Dedifferentiated amniotic fluid mesenchymal stem cell (primary cell): Measurements from ENCODE around the gene PITPNM3.
"Not testable (repeated sequence)": the region's sequence is repeated elsewhere in the genome, so short reads cannot be mapped to it uniquely, and the experiment has no call there.

ENCODE experiments used
- DNase-seq: peaks from one replicate; pipeline ENCODE4 v3.0.0-alpha.2; 2016; ENCODE audit errors: extremely low spot score

PITPNM3 gene

DNA sequence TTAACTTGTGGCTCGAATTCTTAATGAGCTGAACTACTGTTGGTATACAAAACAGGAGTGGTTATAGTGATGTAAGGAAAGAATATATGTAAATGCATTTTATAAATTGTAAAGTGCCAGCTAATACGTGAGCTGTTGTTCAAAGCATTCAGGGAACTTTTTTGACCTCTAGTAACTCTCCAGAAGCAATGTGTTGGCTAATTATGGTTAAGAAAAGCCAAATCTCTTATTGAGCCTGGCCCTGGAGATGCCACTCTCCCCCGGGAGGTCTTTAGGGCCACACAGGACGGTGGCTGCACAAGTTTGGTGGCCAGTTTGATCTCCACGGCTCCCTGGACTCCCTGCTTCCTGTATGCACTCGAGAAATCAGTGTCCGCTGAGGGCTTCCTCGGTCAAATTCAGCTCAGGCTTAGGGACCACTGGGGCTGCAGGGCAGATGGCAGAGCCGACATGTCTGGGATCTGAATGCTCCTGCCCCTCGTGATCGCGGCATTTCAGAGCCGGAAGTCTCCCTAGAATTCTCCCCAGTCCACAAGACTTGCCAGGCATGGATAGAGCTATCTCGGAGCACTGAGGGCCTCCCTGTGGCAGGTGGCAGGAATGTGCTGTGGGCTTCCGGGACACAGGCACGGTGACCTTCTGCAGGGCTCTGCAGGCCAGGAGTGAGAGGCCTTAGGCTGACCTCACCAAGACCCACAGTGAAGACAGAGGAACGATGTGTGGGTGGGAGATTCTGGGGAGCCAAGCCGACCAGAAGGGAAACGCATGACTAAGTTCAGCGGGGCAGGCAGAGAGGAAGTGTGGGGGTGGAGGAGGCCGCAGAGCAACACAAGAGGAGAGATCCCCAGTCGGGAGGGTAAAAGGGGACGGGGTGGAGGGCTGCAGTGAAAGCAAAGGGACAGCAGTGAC is 18.6 kb upstream of the PITPNM3 start:
- no peak for DNase-seq

DNA sequence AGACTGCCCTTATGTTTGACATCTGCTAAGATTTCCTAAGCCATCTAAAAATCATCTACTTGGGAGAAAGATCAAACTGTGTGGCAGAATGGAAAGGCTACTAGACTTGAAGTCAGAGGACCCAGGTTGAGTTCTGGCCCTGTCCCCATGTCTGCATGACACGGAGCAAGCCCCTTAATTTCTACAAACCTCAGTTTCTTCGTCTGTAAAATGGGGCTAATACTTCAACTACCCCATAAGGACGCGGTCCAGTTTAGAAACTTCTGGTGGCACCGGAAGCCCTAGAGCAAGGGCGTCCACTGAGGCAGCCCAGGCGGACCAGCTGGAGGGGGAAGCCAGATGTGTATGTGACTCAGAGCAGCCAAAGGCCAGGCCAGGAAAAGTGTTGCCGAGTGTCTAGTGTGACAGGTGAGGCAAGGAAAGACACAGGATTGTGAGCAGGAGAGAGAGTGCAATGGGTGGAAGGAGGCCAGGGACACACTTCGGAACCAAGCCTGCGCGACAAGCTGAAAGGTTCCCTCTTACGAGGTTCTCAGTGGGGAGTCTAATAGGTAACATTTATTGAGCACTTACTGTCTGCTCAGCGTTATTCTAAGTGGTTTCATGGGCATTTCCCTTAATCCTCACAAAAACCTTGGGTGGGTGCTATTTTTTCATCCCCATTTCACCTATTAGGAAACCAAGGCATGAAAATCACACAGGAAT is 17.8 kb upstream of the PITPNM3 start:
- no peak for DNase-seq

DNA sequence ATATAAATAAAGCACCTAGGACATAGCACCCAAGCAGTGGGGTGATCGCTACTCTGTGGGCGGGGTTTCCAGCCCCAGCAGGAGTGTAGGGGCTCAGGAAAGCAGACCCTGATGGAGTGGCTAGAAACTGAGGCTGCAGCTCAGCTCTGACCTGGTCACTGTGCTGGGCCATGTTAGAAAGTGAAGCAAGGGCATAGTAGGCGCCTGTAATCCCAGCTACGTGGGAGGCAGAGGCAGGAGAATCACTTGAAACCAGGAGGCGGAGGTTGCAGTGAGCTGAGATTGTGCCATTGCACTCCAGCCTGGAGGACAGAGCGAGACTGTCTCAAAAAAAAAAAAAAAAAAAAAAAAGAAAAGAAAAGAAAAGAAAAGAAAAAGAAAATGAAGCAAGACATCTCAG is 17.1 kb upstream of the PITPNM3 start:
- not testable (repeated sequence) for DNase-seq

DNA sequence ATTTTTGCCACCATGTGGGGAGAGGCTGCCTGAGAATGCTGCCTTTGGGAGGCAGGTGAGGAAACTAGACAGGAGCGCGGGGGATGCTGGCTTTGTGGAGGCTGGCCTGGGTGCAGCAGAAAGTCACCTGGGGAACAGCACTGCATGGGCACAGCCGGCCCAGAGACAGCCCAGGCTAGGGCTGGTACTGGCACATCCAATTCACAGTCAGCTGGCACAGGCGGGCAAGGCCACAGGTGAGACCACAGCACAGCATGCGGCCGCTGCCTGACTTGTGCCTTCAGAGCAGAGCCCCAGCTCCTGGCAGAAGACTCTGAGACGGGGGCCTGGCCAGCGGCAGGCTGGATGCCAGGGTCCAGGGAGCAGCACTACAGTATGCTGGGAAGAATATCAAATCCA is 16.6 kb upstream of the PITPNM3 start:
- no peak for DNase-seq

DNA sequence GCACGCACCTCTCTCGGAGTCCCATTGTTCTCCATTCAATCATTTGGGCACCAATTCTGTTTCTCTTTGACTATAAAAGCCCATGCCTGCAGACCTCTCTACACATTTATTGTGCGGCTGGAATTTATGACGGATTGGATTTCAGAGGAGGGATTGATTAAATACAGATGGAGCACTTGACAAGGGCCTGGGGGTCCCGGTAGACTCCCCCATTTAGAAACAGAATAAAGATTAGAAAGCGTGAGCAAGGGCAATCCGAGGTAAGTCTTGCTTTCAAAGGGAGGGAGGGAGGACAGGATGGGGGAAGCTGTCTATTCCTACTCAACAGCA is 15.1 kb upstream of the PITPNM3 start:
- DNase-seq, result no peak

DNA sequence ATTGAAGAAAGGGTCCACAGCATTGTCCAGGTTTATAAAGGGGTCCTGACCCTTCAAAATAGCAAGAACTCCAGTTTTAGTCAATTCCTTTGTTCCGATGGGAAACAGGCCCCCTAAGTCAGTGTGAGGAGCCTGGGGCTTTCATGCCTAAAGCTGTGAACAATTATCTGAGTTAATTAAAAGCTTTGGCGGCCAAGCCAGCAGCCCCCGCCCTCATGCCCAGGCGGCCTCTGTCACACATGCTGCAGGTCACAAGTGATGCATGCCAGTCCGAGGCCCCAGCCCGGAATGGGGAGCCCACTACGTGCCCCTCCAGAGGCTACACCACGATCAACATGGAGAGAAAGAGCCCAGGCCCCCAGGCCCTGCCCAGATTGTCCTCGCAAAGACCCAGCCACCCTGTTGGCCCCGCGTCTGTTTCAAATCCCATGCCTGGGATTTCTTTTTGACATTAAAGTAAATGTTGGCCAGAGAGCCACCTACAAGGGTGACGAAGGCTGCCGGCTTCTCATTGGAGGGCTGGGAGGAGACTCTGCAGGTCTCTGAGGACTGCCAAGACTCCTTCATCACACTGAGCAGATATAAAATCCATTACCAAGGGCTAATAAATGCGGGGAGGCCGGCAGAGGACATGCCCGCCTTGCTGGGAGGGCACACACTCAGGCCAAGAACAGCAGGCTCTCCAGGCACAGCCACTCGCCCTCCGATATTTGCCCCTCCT is 14.5 kb upstream of the PITPNM3 start:
- DNase-seq, result no peak

DNA sequence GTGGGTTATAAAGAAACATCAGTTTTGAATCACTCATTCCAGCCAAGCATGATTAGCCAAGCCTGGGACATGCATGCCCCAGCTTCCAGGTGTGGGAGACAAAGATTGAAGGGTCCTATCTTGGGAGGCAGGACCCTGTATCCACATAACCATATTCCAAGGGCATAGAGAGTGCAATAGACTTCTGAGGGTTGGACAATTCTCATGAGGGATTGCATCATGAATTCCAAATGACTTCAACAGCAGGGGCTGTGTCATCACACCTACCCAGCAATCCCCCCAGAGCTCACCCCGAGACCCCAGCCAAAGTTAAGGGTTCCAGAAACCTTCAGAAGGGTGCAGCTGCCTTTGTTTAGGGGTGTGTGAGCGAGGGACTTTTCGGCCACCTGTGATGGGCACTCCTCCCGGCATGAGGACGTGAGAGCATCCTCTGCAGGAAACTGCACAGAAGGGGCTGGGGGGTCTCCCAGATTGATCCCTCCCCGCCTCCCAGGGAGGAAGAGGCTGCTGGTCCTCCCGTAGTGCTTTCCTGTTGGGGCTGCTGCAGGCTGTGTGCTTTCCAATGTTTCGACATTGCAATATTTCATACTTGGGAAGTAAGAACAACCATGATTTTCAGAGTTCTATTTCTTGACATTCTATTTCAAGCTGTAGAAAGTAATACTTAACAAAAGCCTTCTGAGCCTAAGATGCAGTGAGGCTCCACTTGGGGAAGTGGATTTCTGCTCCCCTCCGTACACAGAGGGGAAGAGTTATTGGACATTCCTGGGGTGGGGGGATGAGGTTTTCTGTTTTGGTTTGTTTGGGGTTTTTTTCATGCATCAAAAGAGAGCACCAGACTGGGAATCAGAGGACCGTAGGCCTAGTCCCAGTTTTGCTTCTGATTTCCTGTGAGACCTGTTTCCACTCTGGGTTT is 13.3 kb upstream of the PITPNM3 start:
- no peak for DNase-seq

DNA sequence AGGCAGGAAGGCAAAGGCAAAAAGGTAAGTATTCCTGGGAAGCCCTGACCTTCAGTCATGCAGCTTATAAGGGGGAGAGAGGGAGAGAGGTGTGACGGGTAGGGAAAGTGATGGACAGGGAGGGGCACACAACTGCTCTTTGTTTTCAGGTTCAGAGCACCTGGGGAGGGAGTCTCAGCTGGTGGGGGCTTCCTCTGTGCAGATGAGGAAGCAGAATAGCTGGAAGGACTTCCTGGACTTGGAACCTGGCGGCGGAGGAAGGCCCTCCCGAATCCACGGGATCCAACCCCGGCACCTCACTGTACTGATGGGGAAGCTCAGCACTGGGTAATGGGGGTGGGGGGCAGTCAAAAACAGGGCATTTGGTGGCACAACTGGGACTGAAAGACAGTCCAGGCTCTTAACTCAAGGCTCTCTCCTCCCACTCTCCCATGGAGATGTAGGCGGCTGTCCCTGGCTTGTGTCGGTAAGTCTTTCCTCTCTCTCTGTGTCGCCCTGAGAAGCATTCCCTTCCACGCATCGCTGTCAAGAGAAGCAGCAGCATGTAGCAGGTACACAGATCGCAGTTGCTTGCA is 11.9 kb upstream of the PITPNM3 start:
- no peak for DNase-seq

DNA sequence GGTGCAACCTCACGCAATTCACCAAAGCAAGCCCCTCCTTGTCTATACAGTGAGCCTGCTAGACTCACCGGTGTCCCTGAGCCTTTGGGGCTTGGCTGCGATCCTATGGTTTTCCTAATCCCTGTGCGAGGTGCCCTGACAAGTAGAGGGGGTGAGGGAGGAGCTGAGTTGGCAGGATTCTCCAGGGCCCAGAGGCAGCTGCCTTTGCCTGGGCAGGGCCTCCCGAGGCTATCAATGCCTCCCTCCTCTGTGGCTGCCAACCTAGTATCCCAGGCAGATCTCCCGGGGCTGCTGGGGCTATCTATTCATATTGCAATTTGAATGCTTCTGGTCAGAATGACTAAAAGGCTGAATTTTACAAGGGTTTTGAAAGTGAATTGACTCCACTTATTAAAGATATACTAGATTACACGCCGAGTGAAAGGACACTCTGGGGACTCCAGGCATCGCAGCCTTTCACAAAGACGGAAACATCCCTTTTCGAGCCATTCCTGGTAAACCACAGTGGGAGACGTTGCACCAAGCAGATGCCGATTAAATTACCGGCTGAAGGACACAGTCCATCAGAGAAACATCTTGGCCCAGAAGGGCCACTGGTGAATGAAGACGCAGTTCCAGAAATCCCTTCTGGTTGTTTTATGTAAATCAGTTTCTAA is 11.3 kb upstream of the PITPNM3 start:
- peak; percentile 65 for DNase-seq

DNA sequence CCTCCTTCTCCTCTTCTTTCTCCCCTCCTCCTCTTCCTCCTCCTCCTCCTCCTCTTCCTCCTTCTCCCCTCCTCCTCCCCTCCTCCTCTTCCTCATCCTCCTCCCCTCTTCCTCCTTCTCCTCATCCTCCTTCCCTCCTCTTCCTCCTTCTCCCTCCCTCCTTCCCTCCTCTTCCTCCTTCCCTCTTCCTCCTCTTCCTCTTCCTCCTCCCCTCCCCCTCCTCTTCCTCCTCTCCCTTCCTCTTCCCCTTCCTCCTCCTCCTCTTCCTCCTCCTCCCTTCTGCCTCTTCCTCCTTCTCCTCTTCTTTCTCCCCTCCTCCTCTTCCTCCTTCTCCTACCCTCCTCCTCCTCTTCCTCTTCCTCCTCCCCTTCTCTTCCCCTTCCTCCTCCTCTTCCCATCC is 5.1 kb upstream of the PITPNM3 start:
- no peak for DNase-seq

DNA sequence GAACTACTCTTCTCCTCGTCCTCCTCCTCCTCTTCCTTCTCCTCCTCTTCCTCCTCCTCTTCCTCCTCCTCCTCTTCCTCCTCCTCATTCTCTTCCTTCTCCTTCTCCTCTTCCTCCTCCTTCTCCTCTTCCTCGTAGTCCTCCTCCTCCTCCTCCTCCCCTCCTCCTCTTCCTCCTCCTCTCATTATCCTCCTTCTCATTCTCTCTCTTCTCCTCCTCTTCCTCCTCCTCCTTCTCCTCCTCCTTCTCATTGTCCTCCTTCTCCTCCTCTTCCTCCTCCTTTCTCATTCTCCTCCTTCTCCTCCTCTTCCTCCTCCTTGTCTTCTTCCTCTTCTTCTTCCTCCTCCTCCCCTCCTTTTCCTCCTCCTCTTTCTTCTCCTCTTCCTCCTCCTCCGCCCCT is 4.1 kb upstream of the PITPNM3 start:
- no peak for DNase-seq

DNA sequence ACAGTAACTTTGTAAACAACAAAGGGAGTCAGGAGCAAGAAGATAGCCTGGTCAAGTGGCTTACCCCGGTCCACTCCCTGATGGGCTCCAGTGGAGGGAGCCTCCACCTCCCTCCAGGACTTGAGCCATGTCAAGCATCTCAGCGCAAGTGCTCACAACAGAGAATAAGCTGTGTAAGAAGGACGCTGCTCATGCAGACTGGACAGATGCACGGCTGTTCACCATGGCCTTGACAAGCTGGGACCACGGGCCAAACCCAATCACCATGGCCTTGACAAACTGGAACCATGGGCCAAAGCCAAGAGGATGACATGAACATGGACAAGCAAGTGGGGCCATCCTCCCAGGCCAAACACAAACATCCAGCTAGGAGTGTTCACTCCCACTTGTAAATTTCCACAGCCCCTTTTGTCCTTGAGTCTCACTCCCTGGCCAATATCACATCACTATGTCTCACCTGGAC is 3.4 kb upstream of the PITPNM3 start:
- DNase-seq, result no peak

DNA sequence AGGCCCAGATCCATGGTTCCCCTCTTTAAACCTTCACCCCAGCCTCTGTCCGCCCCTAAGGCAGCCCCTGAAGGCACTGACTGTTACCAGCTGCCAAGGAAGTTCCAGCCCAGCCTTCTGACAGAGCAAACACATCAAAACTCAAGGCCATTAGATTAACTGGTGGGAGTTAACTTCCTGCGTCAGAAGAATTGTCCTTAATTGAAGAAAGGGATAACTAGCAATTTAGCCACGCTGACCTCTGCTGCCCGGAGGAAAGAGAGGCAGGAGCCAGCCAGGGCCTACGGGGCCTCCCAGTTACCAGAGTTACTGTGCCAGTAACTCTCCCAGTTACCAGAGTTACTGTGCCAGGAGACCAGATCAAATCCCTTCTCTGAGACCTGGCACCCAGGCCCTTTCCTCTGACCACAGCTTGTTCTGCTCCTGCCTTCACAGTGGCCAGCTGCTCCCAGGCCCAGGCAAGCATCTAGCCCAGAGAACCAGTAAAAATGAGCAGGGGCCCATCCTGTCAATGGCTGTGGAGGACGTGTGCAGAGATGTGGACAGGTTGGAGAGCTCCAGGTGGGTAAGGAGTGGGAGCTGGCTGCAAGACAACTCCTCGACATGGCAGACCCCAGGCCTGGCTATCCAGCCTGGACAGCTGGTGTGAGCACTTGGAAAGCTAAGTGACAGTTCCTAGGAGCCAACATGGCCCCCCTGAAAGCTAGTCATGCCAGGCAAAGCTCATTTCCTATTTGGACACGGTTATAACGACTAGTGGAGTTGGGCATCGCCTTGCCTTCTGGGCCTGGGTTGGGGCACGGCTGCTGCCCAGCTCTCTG is 2.8 kb upstream of the PITPNM3 start:
- DNase-seq, result no peak

DNA sequence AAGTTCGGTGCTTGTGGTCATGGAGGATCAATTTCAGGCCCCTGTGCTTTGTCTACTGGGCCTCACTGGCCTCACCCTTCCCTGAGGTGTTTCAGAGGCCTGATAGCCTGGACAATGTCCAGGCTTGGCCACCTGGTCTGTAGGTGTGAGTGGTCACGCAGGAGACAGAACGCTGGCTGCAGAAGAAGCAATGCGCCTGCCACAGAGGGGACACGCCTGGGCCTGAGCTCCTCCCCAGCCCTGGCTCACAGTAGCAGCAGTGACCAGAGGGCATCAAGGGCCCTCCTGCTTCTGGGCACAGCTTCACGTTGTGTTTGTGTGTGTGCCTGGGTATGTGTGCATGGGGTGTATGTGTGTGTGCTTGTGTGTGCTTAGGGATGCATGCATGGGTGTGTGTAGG is 1.9 kb upstream of the PITPNM3 start:
- DNase-seq, result no peak

DNA sequence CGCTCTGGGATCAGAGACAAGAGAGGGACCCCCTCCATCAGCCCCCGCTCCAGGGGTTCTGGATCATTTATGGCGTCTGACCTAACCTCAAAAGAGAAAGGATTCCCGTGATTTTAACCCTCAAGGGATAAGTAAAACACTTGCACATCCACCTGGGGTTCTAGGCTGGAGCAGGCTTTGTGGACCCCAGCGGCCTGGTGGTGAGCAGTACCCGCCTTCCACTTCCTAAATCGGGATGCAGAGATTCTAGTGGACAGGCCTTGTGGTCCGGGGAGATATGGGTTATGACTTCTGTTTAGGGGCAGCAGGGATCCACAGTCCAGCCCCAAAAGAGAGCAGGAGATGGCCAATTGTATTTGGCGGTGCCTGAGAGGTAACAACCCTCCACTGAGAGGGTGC is 684 bp upstream of the PITPNM3 start:
- DNase-seq, result no peak

DNA sequence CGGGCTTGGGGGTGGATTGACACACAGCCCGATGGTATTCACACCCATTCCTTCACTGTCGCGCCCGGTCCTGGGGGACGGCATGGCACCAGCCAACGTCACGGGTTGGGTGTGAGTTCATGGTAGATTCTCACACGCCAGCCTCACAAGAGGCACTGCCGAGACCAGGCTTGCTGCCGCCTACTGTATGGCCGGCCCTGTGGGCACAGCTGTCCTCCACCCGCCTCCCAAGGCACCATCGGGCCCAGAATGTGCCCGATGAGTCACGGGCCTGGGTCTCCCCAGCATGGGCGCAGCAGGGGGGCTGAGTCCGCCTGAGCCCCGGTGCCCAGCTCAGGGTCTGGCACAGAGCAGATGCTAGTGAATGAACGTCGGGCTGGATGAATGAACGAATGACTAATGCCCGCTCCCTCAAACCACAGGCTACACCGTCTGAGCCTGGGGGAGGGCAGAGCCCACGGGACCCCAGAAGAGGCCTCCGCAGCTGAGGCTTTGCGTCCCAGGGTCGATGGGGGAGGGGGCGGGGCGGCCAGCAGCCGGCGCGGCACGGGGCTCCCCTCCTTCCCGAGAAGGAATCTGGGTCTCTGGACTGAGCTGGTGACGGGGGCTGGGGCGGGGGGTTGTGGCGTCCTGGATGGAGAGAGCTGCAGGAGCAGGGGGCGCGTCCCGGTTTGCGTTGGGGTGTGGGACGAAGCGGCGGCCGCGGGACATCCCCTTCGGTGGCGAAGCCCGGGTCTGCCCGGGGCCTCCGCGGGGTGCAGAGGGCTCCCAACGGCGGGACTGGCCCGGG is 829 bp downstream of the PITPNM3 start:
- DNase-seq, result no peak

DNA sequence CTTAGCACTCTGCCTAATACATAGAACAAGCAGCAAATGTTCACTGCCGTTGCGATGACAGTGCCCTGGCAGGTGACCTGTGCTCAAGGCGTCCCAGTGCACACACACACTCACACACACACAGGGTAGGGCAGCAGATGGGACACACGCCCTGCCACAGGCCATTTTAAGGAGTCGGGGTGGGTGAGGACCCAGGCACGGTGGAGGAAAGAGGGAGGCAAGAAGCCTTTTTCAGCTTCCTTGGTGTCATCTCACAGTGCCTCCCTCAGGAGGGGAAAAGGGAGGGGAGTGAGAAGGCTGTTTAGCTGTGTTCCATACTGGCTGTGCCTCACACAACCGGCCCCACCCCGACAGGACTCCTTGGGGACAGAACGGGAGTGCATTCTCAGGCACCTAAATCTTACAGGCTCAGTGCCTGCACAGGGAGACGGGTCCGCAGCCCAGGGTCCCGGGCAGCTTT is 1.5 kb downstream of the PITPNM3 start:
- no peak for DNase-seq

DNA sequence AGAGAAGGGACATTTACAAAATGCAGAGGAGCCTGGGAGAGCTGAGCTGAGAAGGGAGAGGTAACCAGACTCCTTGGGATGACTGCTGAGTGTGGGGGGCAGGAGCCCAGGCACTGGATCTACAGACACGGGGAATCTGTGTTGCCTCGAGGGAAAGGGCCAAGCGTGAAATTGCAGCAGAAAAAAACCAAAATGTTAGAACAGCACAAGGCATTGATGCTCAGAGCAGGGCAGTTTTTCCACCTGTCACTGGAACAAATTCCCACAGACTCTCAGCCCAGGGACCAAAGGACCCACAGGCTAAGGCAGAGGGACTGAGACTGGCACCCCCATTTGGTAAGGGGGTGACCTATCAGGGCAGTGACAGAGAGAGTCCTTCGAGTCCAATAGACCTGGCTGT is 2.0 kb downstream of the PITPNM3 start:
- DNase-seq, result no peak
